Left lung (tissue), 10 donors: ENCODE measurements around the gene CLIC3. TPM values are rescaled to one million over a fixed set of nuclear protein-coding genes. Genes with fewer than 3 reads are reported as not detected.

ENCODE experiments used
- ATAC-seq: fragments of 200-7000 bp; cut with Tn5 transposase; one replicate; pipeline ENCODE4 v1.9.1; 2020; ENCODE audit warnings: moderate library complexity
- DNase-seq, 4 donors: peaks; one replicate each; pipeline ENCODE4 v3.0.0-alpha.2; 2013 to 2020
- H3K27ac ChIP-seq, 2 donors: fragments of 200-600 bp; sonication (generic) in 1 of 2; one replicate each; pipeline versions ENCODE4 v1.5.0 to v1.8.0; 2020 to 2021
- H3K27me3 ChIP-seq, 2 donors: fragments of 200-600 bp; sonication (generic) in 1 of 2; one replicate each; pipeline versions ENCODE4 v1.5.0 to v1.8.0; 2020 to 2021
- H3K36me3 ChIP-seq, 2 donors: fragments of 200-600 bp; sonication (generic) in 1 of 2; one replicate each; pipeline versions ENCODE4 v1.5.0 to v1.8.0; 2020 to 2021
- H3K4me1 ChIP-seq, 2 donors: fragments of 200-600 bp; one replicate each; pipeline ENCODE4 v1.8.0; 2021
- H3K4me3 ChIP-seq, 2 donors: fragments of 200-600 bp; sonication (generic) in 1 of 2; one replicate each; pipeline versions ENCODE4 v1.5.0 to v1.8.0; 2020 to 2021; ENCODE audit warnings: mild to moderate bottlenecking in 1 of 2
- H3K9me3 ChIP-seq, 2 donors: fragments of 200-600 bp; sonication (generic) in 1 of 2; one replicate each; pipeline versions ENCODE4 v1.5.0 to v1.8.0; 2020 to 2021
- intact Hi-C, 2 donors: fragments of 100-400 bp; cut with DNase I; formaldehyde crosslinking; loops; one replicate each; pipeline versions ENCODE4 v1.11.2 to v1.14.2; 2022
- polyA plus RNA-seq, 6 donors: library from polyadenylated mRNA; unstranded; fragments of 120-200 nt; gene quantifications; one replicate each; pipeline ENCODE4 v1.2.1, GENCODE V29; 2013; ENCODE audit not compliant: insufficient read length in 6 of 6
- total RNA-seq, 2 donors: library from RNA; stranded (reverse); fragmentation: NEBNext Ultra II Directional; extraction: Animal tissue kit (Norgen Biotek cat#: 25700); gene quantifications; one replicate each; pipeline ENCODE4 v1.2.1, GENCODE V29; 2021
- TF ChIP-seq, protein P1 (sequence below), 2 donors: fragments of 200-600 bp; sonication (generic) in 1 of 2; IDR thresholded peaks; one replicate each; pipeline versions ENCODE4 v1.5.0 to v1.8.0; 2021; ENCODE audit warnings: antibody characterized with exemption in 2 of 2
- donor health status: DM: no; HTN: yes; CAD: no.
- donor health status: DM: no; HTN: no; CAD: no.

The CLIC3 gene
- total and polyA plus RNA-seq, 8 donors: 30.7 to 85.4 (median 42.3) TPM

DNA sequence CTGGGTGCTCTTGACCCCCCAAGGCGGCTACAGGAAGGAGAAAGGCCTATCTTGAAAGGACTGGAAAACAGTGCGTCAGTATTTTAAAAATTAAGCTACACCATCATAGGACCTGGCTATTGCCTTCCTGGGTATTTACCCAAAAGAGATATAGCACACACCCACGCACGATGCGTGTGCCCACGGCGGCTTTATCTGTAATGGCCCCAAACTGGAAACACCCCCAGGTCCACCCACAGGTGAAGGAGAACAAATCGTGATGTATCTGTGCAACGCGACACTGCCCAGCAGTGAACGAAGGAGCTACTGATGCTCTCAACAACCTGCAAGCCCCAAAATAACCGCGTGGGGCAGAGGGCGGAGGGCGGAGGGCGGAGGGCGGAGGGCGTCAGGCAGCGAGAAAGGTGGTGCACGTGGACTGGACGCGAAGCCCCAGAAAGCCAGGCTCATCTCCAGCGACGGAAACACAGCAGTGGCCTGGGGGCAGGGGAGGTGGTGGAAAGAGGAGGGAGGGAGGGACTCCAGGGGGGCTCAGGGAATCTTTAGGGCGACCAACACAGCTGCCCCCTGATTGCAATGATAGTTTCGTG is 31.4 kb downstream of the CLIC3 start:
- TF ChIP-seq, protein P1, sequence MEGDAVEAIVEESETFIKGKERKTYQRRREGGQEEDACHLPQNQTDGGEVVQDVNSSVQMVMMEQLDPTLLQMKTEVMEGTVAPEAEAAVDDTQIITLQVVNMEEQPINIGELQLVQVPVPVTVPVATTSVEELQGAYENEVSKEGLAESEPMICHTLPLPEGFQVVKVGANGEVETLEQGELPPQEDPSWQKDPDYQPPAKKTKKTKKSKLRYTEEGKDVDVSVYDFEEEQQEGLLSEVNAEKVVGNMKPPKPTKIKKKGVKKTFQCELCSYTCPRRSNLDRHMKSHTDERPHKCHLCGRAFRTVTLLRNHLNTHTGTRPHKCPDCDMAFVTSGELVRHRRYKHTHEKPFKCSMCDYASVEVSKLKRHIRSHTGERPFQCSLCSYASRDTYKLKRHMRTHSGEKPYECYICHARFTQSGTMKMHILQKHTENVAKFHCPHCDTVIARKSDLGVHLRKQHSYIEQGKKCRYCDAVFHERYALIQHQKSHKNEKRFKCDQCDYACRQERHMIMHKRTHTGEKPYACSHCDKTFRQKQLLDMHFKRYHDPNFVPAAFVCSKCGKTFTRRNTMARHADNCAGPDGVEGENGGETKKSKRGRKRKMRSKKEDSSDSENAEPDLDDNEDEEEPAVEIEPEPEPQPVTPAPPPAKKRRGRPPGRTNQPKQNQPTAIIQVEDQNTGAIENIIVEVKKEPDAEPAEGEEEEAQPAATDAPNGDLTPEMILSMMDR (IDR thresholded peaks at IDR 0.05): no peak
- no peak for DNase-seq

DNA sequence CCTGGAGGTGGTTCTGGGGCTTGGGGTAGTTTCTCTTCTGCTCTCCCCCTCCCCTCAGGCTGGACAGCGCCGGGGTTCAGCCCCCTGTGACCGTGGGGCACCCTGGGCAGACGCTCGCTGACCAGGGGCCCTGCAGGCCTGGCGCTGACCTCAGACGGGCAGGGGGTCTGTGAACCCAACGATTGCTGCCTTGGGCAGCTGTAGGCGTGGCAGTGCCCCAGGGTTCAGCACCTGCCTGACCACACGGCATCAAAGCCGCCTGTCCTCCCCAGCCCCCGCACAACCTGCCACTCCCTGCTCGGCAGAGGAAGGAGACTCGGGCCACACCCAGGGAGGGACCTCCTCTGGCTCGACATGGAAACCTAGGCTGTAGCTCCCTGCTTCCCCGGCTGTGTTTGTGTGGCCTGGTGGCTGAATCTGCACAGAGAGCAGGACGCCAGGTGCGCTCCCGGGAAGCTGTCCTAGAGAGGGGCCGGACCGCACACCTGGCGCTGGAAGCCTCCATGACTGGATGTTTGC is 32.1 kb downstream of the CLIC3 start:
- intact Hi-C loops: no loop called here
- no peak overlapping the region for H3K4me3 ChIP-seq
- DNase-seq: no peak

More for the DNA sequence above, 31.4 kb downstream of the CLIC3 start:
- Histone ChIP-seq H3K9me3 (no peaks in the 10 kb centered on the region), H3K4me1 (peaks cover 0 to 13% of the 10 kb centered on the region in 2 donors), H3K27ac (no peak overlapping the region), H3K36me3 (no peaks in the 10 kb centered on the region), H3K4me3 (no peak overlapping the region), H3K27me3 (peaks cover 0 to 8% of the 10 kb centered on the region in 2 donors)
- no peak for ATAC-seq
- intact Hi-C loops: no loop called here

DNA sequence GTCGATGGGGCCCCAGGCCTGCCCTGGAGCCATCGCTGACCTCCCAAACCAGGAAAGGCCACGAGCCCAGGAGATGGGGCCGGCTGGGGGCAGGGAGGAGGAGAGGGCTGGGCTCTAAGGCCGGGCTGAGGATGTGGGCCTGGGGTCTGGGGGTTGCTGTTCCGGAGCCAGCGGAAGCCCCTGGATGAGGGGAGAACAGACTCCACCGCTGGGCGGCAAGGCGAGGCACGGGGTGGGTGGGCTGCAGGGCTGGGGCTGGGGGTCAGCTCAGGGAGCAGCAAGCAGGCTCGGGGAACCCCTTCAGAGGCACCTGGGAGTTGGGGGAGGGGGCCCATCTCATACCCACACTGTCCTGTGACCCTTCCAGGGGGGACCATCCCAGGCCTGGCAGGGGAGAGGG is 32.6 kb downstream of the CLIC3 start:
- intact Hi-C loops: no loop called here
- DNase-seq (no peak), ATAC-seq (no peak)
- H3K4me3 ChIP-seq: no peak overlapping the region
- peaks cover 0 to 20% of the 10 kb centered on the region in 2 donors for H3K4me1 ChIP-seq
- no peaks in the 10 kb centered on the region for H3K9me3 ChIP-seq
- H3K36me3 ChIP-seq: no peaks in the 10 kb centered on the region
- H3K27me3 ChIP-seq: peaks cover 0 to 8% of the 10 kb centered on the region in 2 donors
- TF ChIP-seq, protein P1 (IDR thresholded peaks at IDR 0.05): no peak
- H3K27ac ChIP-seq: no peak overlapping the region

More for the DNA sequence above, 32.1 kb downstream of the CLIC3 start:
- no peak for ATAC-seq
- TF ChIP-seq, protein P1 (IDR thresholded peaks at IDR 0.05): no peak
- Histone ChIP-seq H3K4me1 (peaks cover 0 to 20% of the 10 kb centered on the region in 2 donors), H3K27me3 (peaks cover 0 to 8% of the 10 kb centered on the region in 2 donors), H3K9me3 (no peaks in the 10 kb centered on the region), H3K36me3 (no peaks in the 10 kb centered on the region), H3K27ac (no peak overlapping the region)

DNA sequence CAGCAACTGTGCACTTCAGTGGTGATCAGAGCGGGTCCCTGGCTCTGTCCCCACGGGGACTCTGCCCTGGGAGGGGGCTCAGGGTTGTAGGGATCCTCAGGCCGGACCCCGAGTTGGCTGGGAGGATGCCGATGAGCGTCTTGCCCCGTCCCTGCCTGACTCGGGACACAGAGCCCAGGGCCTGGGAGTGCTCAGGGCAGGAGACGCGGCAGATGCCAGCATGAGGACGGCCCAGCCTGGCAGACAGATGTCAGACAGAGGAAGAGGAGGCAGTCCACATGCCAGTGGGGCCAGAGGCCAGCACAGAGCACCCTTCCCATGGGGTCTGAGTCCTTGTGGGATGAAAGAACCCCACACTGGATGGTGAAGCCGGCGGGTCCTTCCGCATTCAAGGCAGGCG is 33.0 kb downstream of the CLIC3 start:
- Histone ChIP-seq H3K27ac (no peak overlapping the region), H3K9me3 (no peaks in the 10 kb centered on the region), H3K4me3 (no peak overlapping the region), H3K27me3 (peaks cover 0 to 8% of the 10 kb centered on the region in 2 donors), H3K36me3 (no peaks in the 10 kb centered on the region), H3K4me1 (peaks cover 0 to 20% of the 10 kb centered on the region in 2 donors)
- intact Hi-C loops: no loop called here
- ATAC-seq: no peak
- no peak for DNase-seq
- TF ChIP-seq, protein P1 (IDR thresholded peaks at IDR 0.05): no peak

DNA sequence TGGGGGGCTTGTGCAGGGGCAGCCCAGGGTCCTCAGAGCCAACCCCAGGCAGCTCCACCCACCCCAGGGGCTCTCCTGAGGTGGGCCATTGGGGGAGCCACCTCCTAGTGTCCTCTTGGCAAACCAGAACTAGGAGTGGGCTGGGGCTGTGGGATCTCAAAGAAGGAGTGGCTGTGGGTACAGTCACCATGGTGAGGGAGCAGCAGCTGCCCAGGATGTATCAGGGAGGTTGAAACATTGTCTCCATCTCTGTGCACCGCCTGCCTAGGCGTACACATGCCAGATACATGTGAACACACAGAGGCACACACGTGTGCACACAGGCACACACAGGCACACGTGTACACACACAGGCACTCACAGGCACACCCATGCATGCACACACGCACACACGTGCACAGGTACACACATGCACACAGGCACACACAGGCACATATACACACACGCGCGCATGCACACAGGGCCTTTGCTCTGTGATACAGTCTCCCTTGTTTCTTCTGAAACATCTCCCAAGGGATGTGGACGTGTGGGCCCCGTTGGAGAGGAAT is 33.6 kb downstream of the CLIC3 start:
- ATAC-seq: no peak
- TF ChIP-seq, protein P1 (IDR thresholded peaks at IDR 0.05): no peak
- Histone ChIP-seq H3K27me3 (peaks cover 0 to 8% of the 10 kb centered on the region in 2 donors), H3K36me3 (no peaks in the 10 kb centered on the region), H3K27ac (no peak overlapping the region), H3K4me3 (no peak overlapping the region), H3K9me3 (no peaks in the 10 kb centered on the region), H3K4me1 (peaks cover 0 to 20% of the 10 kb centered on the region in 2 donors)
- DNase-seq: no peak
- intact Hi-C loops: no loop called here
